D721Med (cell line): ENCODE results near the gene RERG.
"Not testable (repeated sequence)": the region's sequence is repeated elsewhere in the genome, so short reads cannot be mapped to it uniquely, and the experiment has no call there.

Source experiments
- DNase-seq: peaks from one replicate; pipeline ENCODE4 v3.0.0; 2011; ENCODE audit warnings: low spot score; ENCODE audit not compliant: insufficient read length
- FAIRE-seq: peaks from 2 replicates; lab custom pipeline; 2011; peaks lifted over from hg19 to GRCh38; lab: Jason Lieb, UNC
- CTCF ChIP-seq: IDR thresholded peaks from 2 replicates; pipeline ENCODE4 v1.5.1; 2012; ENCODE audit warnings: mild to moderate bottlenecking, control low read depth; ENCODE audit not compliant: insufficient read depth; ENCODE audit errors: missing control alignments

RERG gene

GRCh38 chr12:15232959-15233358, 11.7 kb upstream of the RERG start:
- DNase-seq (no peak), FAIRE-seq (no peak)
- TF ChIP-seq CTCF = no peak

GRCh38 chr12:15231493-15231892, 10.3 kb upstream of the RERG start:
- DNase-seq (no peak), FAIRE-seq (no peak)
- no peak for TF ChIP-seq CTCF

GRCh38 chr12:15230751-15231150, 9.5 kb upstream of the RERG start:
- FAIRE-seq (no peak), DNase-seq (no peak)
- no peak for TF ChIP-seq CTCF

GRCh38 chr12:15230137-15230536, 8.9 kb upstream of the RERG start:
- TF ChIP-seq CTCF = no peak
- DNase-seq (no peak), FAIRE-seq (no peak)

GRCh38 chr12:15227004-15227679, 5.9 kb upstream of the RERG start:
- no peak for FAIRE-seq
- no peak for DNase-seq
- peak; percentile 64 for TF ChIP-seq CTCF

GRCh38 chr12:15225863-15226218, 4.6 kb upstream of the RERG start:
- not testable (repeated sequence) for FAIRE-seq

GRCh38 chr12:15225136-15225862, 4.1 kb upstream of the RERG start:
- DNase-seq (no peak), FAIRE-seq (no peak)

More at GRCh38 chr12:15225863-15226218, 4.6 kb upstream of the RERG start:
- not testable (repeated sequence) for DNase-seq

More at GRCh38 chr12:15225136-15225862, 4.1 kb upstream of the RERG start:
- TF ChIP-seq CTCF = no peak
